HS-5 (cell line): ENCODE results near the gene NEUROD6.

Experiments used
- DNase-seq: peaks from one replicate; pipeline ENCODE4 v3.0.0-alpha.2; 2012; ENCODE audit warnings: low read depth

NEUROD6 gene

DNA sequence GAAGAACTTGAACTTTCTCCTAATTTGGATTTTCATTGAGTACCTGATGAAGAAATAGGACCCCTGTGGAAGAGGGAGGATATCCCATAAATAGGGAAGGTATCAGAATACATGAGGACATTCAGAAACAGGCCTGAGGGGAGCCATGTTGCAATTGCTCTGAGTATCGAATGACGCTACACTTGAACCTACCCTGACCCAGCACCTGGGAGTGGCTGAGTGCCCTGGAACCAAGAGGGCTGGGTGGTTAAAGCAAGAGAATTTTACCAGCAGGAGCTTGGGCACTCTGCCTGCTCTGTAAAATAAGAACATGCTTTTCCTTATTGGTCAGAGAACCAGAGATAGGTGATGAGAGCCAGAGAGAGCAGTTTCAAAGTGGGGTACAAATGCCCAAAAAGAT is 7.2 kb downstream of the NEUROD6 start:
- no peak for DNase-seq

DNA sequence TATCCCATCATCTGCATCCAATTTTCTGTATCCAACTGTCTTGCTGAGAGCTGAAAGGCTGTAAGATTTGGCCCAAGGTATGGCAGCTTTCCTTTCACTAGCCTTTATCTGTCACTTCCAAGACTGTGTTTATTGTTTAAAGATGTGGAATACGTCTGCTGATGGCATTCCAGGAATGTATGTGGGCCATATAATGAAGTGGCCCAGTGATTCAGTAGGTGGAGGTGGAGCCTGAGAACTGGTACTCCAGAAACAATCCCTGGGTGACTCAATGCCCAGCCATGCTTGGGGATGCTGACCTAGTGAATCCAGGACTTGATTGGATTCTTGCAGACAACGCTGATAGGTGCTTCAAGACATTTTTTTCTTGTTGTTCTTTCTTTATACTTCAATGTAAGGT is 13.5 kb downstream of the NEUROD6 start:
- DNase-seq: peak; percentile 81

DNA sequence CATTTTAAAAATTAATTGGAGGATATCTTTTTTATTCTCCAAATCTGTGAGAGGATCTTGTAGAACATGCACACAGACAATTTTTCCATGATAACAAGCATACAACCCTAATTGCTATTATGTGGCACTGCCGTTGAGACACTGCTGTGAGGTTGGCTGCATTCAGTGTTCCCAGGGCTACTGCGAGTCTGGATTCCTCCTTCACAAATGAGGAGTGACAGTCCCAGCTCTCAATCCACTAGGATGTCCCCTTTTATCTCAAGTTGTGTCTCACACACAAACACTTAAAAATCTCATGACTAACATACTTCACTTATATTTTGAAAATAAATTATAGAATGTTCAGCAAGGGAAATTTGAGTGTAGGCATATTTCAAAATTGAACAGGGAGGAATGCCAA is 14.1 kb downstream of the NEUROD6 start:
- no peak for DNase-seq

DNA sequence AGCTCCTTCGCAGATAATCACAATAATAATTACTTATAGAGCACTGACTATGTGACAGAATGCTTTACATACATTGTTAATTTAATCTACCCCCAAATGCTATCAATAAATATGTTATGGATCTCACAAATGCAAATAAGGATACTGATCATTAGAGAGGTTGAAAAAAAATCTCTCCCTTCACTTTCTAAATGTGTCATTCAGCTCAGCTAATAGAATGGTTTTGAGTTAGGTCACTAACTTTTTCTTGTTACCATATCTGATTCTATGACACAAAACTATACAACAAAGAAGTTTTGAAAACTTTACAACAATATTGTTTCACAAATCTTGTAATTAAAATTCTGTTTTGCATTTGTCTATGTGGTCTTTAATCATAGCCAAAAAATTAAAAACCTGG is 17.4 kb downstream of the NEUROD6 start:
- DNase-seq: no peak

DNA sequence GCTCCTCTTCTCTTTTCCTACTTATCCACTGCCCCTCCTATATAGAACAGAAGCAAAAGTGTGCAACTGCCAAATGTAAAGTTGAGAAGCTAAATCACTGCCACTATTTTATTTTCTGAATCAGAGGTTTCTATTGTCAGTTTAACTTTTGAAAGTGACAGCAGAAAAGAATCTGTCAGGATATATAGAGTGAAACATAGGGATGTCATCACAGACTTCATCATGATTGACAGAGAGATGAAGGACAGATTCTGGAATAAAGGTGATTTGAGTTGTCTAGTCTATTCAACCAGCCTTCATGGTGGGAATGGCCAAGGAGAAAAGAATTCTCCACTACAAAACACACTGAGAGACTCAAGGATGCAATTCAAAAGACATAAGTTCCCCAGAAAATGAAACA is 19.9 kb downstream of the NEUROD6 start:
- DNase-seq: no peak

DNA sequence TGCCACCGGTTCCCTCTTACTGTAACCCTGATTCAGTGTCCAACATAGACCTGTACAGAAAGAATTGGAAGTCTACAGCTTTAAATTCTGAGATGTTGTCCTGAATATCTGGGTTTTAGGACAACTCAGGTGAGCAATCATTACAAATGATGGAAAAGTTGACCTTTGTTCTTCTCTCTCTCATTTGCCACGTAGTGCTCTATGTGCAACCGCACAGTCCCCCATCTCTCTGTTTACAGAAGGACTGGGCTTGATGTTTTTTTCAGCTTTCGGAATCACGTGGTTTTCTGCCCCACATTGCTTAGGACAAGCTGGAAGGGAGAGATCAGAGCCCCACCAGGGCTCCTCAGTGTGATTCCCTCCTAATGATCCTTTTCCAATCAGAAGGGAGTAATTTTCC is 22.2 kb downstream of the NEUROD6 start:
- no peak for DNase-seq

DNA sequence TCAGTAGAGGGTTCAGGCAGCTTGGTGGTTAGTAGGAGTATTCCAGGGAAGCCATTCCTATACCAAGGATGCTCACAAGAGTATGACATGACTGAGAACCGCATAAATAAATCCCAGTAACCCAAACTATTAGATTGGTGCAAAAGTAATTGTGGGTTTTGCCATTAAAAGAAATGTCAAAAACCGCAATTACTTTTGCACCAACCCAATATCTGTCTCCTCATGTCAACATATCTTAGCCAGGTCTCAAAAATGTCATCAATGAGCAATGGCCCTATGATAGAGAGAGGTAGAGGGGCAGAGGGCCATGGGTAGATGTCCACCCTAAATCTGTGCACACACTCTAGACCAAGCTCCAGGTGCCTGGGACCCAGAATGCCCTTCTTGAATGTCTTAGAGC is 23.6 kb downstream of the NEUROD6 start:
- no peak for DNase-seq

DNA sequence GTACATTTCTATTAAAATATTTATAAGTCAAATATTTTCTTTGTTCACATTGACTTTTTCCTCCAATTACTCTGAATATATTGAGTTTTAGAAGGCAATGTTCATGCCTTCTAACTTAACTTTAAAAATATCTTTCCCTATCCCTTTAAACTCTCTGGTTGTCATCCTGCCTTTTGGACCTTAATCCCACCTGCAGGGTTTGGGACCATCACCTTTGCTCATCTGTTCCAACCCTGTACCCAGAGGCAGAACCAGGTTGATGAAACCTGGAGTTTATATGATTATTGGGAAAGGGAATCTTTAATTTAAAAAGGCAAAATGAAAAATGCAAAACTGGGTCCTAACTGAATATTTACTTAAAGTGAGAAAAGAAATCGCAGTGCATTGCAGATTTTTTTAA is 24.8 kb downstream of the NEUROD6 start:
- no peak for DNase-seq

DNA sequence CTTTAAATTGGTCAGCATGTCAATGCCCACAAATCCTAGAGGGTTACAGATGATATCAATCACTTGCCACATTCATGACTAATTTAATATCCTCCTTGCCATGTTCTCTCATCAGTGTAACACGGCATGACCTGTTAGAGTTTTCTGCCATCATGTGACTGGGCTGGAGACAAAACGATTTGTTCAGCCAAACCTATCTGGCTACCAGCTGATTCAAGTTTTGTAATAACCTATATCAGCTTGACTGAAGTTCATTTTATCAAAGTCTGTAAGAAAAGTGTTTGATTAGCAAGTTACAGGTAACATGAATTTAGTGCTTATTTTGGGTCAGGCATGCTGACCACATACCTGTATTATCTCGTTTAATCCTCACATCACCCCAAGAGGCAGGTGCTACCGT is 25.7 kb downstream of the NEUROD6 start:
- no peak for DNase-seq

DNA sequence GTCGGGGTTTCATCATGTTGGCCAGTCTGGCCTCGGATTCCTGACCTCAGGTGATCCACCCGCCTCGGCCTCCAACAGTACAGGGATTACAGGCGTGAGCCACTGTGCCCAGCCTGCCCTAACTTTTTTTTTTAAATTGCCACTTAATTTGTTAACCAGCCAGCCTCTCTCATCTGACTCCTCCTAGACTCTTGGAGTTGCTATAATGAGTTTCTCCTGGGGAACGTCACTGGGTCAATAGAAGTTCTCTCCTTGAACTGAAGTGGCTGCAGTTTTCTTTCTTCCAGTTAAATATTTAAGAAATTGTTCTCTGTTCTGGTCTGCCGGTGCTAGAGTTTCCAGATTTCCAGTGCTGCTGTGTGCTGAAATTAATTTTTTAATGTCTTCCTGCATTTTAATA is 27.6 kb downstream of the NEUROD6 start:
- DNase-seq: no peak

DNA sequence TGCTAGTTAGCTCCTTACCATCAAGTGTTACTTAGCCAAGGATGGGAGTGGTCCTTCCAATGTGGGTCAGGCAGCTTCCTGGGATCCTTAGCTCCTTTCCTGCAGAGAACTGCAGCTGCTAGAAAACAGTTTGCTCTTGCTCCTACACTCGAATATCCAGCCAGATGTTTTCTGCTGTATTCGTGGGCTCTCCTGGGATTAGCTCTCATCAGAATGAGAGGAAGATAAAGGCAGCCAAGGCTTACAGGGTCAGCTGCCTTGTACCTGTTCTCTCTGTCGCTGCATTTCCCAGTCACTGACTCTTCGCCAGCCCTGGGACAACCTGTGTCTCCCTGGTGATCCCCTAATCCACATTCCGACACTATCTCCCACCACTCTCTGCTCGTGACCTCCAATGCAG is 29.0 kb downstream of the NEUROD6 start:
- no peak for DNase-seq

DNA sequence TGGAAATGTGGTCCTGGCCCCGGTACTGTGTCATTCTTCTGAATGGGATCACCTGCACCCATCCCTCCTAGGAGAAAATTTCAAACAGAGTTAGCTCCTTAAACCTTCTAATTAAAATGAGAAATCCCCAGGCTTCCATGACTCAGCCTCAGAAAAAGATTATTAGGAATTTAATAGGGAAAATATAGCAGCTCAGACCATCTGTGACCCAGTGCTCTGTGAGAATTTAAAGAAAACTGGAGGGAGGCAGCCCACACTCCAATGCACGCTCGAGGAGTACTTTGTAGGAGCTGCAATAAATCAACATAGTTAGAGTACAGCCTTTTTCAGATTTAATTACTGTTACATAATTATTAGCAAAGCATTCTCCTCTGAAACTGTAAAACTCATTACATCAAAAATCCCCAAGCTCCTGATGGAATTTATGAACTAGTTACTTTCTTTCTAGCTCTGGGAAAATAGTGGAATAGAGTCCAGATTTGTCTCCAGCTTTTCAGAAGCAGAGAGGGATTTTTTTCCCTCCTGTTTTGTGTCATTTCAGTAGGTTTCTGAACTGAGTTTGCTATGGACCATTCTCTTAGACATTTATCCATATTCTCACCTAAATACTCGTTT is 30.1 kb downstream of the NEUROD6 start:
- DNase-seq: no peak

DNA sequence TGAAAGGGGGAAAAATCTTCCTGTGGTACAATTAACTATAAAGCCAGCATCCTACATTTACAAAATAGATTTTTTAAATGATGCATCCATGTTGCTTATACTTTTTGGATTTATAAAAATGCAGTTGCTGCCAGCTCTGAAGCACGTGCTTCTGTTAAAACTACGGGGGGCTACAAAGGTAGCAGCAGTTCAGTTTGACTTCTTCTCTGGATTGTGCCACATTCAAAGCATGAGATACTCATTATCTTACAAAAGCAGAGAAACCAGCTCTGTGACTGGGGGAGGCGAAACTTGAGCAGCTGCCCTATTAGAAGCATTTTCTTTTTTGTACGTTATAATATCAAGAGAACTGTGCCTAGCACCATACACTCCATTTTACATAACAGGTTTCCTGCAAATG is 31.1 kb downstream of the NEUROD6 start:
- DNase-seq: no peak

DNA sequence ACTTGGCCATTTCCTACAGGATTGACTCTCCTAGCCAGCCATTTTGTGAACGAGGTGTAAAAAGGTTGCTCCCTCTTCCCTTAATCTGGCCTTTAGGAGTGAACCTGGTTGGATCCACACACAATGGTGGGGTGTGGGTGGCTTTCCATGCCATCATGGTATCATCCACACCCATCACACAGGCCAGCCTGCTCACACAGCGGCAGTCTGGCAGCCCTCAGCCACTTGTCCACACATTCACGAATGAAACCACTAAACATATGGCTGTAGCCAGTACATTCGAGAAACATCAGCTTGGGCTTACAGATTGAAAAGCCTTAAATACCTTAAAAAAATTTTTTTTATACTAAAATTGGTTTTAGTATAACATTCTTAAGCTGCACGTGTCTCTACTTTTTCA is 31.9 kb downstream of the NEUROD6 start:
- DNase-seq: no peak

DNA sequence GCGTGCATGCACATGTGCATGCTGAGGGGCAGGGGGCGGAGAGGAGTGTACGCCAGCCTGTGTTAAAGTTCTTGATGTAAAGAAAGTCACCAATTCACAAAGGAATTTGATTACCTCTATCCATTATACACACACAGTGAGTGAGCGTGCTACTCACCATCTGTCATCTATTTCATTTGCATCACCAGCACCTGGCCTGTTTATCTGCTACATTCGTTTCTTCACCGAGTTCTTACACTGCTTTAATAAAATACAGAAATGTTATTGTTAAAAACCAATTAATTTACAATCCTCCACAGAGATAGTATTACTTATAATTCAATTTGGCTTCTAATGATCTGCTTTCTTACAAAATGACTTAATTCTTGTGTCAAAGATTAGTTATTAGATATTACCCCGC is 32.6 kb downstream of the NEUROD6 start:
- DNase-seq: no peak

DNA sequence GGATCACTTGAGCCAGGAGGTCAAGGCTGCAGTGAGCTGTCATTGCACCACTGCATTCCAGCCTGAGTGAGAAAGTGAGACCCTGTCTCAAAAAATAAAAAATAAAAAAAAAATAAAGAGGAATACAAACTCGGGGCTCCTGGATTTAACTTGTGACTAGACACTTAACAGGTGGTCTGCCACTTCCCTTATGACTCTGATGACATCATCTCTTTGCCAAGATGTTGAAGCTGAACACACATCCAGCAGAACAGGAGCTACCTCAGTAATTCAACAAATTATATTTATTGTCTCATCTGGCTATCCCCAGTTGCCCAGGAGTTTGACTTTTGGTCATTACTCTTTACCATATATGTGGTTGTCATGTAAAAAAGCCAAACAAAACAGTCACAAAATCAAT is 35.3 kb downstream of the NEUROD6 start:
- DNase-seq: no peak

DNA sequence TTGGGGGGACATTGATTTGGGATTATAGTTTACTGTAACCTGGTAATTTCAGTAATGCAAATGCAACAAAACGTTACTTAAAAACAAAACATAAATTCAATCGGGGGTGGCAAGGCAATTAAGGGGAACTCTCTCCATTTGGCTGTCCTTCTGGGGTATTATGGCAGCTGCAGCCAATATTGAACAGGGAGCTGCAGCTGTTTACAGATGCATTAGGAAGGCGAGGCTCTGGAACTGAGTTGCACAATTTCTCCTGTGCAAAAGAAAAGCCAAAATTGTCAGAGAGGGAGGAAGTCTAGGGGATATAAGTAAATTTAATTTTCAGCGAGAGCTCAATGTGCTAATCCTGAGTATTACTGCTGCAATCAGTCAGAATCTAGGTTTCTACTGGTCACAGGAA is 36.1 kb downstream of the NEUROD6 start:
- no peak for DNase-seq

DNA sequence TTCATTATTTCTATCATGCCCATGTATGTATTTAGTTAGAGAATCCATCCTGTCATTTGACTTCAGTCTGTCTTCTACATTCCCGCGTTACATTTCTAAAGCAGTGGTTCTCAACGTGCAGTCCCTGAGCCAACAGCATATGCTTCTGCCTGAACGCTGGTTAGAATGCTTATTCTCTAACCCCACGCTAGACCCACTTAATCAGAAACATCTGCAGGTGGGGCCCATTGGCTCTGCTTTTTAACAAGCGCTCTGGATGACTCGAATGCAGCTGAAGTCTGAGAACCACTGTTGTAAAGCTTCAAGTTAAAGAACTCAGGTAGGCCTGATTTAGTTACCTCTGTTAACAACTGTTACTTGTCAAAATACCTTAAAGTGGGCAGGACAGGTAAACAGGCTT is 38.2 kb downstream of the NEUROD6 start:
- no peak for DNase-seq

DNA sequence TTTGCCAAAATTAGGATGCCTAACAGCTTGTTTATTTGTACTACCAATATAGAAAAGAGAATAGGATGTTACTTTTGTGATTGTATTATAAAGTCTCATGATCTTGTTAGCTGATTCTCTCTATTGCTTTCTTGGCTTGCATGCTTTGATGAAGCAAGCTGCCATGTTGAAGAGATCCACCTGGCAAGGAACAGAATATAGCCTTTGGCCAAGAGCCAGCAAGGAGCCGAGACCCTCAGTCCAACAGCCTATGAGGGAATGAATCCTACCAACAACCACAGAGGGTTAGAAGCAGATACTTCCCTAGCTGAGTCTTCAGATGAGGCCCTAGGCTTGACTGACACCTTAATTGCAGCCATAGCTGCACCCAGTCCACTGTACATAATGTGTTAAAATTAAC is 41.2 kb downstream of the NEUROD6 start:
- DNase-seq: no peak

DNA sequence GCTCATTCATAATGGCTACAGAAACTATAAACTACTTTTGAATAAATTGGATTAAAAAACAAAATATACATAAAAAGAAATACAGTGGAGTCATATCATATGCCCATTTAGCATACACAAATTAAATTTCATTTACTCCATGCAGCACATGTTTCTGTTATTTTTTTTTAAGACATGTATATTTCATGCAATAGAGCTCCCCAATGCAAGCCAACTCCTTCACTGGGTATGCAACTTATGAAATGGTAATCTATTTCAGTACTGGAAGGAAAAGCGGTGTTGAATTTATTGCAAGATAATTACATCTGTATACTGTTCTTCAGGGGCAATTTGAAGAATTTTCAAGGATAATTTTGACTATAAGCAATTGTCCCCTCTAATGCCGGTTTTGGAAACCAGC is 49.9 kb downstream of the NEUROD6 start:
- DNase-seq: no peak
